Measurements from ENCODE around the gene MCF2L2.
A peak's percentile ranks its signal among the peaks of the same experiment; 100 is the strongest.

Gene MCF2L2

DNA sequence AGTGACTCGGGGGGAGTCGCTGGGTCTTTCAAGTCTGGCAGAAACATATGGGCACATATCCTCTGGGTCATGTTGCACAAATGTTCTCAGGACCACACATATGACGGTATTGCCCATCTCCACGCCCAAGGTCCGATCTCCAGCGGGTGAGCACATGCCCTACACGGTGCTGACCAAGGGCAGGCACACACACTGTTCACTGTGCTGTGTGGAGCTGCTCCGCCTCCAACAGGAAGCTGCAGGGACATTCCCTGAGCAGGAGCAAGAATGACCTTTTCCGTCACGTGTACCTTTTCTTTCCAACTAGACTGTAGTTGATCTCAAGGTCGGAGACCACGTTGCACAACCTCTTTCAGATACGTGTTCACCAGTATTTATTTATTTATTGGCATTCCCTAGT lies 217.1 kb downstream of the MCF2L2 start:
- no peaks in the 10 kb centered on the region for H3K27me3 ChIP-seq
- H3K9me3 ChIP-seq, result no peaks in the 10 kb centered on the region
- peak overlapping the region; percentile 56 to 67 for H3K4me3 ChIP-seq (ENCODE audit: low read depth in 1 of 2, low read length in 1 of 2)
- peak overlapping the region; percentile 98 for H3K27ac ChIP-seq
- no peaks in the 10 kb centered on the region for H3K36me3 ChIP-seq
- peaks cover 54 to 55% of the 10 kb centered on the region in 2 experiments for H3K4me1 ChIP-seq (ENCODE audit: control insufficient read depth in 1 of 2, insufficient read depth in 1 of 2, low read depth in 1 of 2, low read length in 1 of 2)
- TF ChIP-seq, protein P1, sequence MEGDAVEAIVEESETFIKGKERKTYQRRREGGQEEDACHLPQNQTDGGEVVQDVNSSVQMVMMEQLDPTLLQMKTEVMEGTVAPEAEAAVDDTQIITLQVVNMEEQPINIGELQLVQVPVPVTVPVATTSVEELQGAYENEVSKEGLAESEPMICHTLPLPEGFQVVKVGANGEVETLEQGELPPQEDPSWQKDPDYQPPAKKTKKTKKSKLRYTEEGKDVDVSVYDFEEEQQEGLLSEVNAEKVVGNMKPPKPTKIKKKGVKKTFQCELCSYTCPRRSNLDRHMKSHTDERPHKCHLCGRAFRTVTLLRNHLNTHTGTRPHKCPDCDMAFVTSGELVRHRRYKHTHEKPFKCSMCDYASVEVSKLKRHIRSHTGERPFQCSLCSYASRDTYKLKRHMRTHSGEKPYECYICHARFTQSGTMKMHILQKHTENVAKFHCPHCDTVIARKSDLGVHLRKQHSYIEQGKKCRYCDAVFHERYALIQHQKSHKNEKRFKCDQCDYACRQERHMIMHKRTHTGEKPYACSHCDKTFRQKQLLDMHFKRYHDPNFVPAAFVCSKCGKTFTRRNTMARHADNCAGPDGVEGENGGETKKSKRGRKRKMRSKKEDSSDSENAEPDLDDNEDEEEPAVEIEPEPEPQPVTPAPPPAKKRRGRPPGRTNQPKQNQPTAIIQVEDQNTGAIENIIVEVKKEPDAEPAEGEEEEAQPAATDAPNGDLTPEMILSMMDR (IDR thresholded peaks at IDR 0.05), result peak; percentile 54

DNA sequence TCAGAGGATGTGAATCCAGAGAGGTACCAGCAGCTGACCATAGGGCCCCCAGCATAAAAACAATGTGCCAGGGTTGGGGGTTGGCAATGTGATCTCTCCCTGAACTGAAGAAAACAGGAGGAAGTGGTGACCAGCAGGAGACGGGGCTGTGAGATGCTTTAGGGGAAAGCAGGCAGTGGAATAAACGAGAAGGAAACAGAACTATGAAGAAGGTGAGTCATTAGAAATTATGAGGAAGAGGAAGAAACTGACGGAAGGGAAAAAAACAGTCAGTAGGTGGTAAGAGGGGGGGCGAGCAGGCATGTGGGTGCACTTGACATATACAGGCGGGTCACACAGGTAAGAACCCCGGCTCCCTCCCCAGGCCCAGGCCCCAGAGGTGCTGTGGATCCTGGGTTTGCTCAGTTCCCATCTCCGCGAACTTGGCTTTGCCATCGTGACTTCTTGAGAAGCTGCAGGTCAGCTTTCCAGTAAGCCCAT lies 217.5 kb downstream of the MCF2L2 start:
- peak overlapping the region; percentile 98 for H3K27ac ChIP-seq
- no peaks in the 10 kb centered on the region for H3K9me3 ChIP-seq
- TF ChIP-seq, protein P1 (IDR thresholded peaks at IDR 0.05), result no peak
- no peaks in the 10 kb centered on the region for H3K36me3 ChIP-seq
- H3K27me3 ChIP-seq, result no peaks in the 10 kb centered on the region
- peaks cover 56 to 57% of the 10 kb centered on the region in 2 experiments for H3K4me1 ChIP-seq (ENCODE audit: control insufficient read depth in 1 of 2, insufficient read depth in 1 of 2, low read depth in 1 of 2, low read length in 1 of 2)
- H3K4me3 ChIP-seq (ENCODE audit: low read depth in 1 of 2, low read length in 1 of 2), result peak overlapping the region; percentile 56 to 67

DNA sequence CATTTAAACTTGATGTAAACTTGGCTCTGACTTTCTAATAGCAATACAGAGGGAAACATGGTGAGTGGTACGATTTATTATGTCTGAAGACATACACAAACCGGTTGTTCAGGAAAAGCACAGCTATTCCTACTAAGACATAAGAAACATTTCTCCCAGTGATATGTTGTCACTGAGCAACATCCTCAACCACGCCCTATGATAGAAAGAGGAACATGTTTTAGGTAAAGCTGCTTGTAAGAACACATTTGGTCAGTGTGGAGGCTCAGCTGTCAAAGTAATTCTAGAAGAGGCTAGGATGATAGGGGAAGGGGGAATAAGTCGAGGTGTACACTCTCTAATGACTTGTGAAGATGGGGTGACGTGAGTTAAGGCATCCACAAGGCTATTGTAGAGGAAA lies 218.1 kb downstream of the MCF2L2 start:
- H3K27me3 ChIP-seq, result no peaks in the 10 kb centered on the region
- peak overlapping the region; percentile 56 to 67 for H3K4me3 ChIP-seq (ENCODE audit: low read depth in 1 of 2, low read length in 1 of 2)
- TF ChIP-seq, protein P1 (IDR thresholded peaks at IDR 0.05), result no peak
- H3K36me3 ChIP-seq, result no peaks in the 10 kb centered on the region
- H3K27ac ChIP-seq, result peak overlapping the region; percentile 98
- H3K4me1 ChIP-seq (ENCODE audit: control insufficient read depth in 1 of 2, insufficient read depth in 1 of 2, low read depth in 1 of 2, low read length in 1 of 2), result peaks cover 62% of the 10 kb centered on the region in 2 experiments
- H3K9me3 ChIP-seq, result no peaks in the 10 kb centered on the region

DNA sequence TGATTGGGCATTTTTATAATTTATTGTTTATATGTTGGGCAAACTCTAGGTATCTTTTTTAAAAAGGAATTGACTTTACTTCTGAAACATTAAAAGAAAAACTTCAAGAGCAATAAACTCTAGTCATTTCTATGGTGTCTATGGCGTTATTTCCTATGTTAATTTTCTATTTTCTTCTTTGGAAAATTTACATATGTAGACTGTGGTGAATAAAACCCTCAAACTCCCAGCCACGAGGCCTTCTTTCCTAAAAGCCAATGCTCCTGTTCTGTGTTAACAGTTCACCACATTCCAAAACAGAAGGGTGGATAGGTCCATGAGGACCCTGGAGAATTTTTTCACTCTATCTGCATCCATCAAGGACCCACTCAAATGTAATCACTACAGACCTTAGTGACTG lies 219.6 kb downstream of the MCF2L2 start:
- H3K4me3 ChIP-seq (ENCODE audit: low read depth in 1 of 2, low read length in 1 of 2), result no peak overlapping the region
- no peaks in the 10 kb centered on the region for H3K36me3 ChIP-seq
- TF ChIP-seq, protein P1 (IDR thresholded peaks at IDR 0.05), result no peak
- peak overlapping the region; percentile 98 for H3K27ac ChIP-seq
- H3K4me1 ChIP-seq (ENCODE audit: control insufficient read depth in 1 of 2, insufficient read depth in 1 of 2, low read depth in 1 of 2, low read length in 1 of 2), result peaks cover 62 to 63% of the 10 kb centered on the region in 2 experiments
- no peaks in the 10 kb centered on the region for H3K9me3 ChIP-seq
- no peaks in the 10 kb centered on the region for H3K27me3 ChIP-seq

DNA sequence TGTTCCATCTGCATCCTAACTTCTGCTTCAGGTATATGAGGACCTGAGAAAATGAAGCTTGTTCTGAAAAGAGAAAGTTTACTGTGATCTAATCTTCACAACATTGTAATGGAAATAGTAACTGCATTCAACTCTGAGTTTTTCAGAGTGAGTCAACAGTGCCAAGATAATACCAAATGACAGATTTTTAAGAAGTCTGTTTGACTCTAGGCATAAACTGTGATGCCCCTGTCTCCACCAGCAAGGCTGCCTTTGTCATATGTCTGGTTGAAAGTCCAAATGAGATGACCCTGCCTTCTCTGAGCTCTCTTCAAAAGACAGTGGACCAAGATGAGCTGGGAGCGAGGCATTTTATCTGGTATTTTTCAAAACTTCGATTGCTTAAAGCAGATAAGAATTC lies 220.2 kb downstream of the MCF2L2 start:
- Histone ChIP-seq H3K9me3 (no peaks in the 10 kb centered on the region), H3K4me3 (ENCODE audit: low read depth in 1 of 2, low read length in 1 of 2) (no peak overlapping the region), H3K36me3 (no peaks in the 10 kb centered on the region), H3K27me3 (no peaks in the 10 kb centered on the region), H3K4me1 (ENCODE audit: control insufficient read depth in 1 of 2, insufficient read depth in 1 of 2, low read depth in 1 of 2, low read length in 1 of 2) (peaks cover 58 to 59% of the 10 kb centered on the region in 2 experiments), H3K27ac (peak overlapping the region; percentile 1)
- TF ChIP-seq, protein P1 (IDR thresholded peaks at IDR 0.05), result no peak
